ENCODE results near the gene KLHL22.
"Not testable (repeated sequence)": the region's sequence is repeated elsewhere in the genome, so short reads cannot be mapped to it uniquely, and the experiment has no call there.

KLHL22 gene

DNA sequence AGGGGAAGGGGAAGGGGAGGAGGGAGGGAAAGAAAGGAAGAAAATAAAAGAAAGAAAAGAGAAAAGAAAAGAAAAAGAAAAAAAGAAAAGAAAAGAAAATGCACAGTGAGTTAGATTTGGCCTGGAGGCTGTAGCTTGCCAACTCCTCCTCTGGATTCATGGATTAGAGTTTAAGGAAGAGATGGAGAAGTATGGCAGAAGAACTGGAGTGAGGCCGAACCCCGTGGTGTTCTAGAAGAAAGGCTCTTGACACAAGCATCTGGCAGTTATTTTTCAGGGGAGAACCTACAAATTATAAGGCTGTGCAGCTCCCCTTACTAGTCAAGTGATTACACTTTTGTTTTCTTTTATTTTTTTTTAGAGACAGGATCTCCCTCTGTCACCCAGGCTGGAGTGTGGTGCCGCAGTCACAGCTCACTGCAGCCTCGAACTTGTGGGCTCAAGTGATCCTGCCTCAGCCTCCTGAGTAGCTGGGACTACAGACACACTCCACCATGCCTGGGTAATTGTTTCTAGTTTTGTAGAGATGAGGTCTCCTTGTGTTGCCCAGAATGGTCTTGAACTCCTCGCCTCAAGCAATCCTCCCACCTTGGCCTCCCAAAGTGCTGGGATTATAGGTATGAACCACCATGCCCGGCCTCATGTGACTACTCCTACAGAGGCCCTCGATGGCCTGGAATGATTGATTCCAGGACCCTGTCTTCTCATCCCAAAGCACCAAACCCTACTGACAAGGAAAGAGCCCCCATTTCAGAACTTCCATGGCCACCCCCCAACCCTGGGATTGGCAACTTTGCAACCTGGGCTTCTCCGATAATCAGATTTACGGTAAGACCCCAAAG is 82.2 kb downstream of the KLHL22 start:
- no peak overlapping the region for H3K4me3 ChIP-seq (ENCODE audit: control insufficient read depth, low read depth, low read length)
- no peak for DNase-seq (ENCODE audit: low read depth)
- TF ChIP-seq, protein P1, sequence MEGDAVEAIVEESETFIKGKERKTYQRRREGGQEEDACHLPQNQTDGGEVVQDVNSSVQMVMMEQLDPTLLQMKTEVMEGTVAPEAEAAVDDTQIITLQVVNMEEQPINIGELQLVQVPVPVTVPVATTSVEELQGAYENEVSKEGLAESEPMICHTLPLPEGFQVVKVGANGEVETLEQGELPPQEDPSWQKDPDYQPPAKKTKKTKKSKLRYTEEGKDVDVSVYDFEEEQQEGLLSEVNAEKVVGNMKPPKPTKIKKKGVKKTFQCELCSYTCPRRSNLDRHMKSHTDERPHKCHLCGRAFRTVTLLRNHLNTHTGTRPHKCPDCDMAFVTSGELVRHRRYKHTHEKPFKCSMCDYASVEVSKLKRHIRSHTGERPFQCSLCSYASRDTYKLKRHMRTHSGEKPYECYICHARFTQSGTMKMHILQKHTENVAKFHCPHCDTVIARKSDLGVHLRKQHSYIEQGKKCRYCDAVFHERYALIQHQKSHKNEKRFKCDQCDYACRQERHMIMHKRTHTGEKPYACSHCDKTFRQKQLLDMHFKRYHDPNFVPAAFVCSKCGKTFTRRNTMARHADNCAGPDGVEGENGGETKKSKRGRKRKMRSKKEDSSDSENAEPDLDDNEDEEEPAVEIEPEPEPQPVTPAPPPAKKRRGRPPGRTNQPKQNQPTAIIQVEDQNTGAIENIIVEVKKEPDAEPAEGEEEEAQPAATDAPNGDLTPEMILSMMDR (IDR thresholded peaks at IDR 0.05; ENCODE audit: control insufficient read depth, insufficient read depth, low read depth, low read length, missing control alignments): no peak

DNA sequence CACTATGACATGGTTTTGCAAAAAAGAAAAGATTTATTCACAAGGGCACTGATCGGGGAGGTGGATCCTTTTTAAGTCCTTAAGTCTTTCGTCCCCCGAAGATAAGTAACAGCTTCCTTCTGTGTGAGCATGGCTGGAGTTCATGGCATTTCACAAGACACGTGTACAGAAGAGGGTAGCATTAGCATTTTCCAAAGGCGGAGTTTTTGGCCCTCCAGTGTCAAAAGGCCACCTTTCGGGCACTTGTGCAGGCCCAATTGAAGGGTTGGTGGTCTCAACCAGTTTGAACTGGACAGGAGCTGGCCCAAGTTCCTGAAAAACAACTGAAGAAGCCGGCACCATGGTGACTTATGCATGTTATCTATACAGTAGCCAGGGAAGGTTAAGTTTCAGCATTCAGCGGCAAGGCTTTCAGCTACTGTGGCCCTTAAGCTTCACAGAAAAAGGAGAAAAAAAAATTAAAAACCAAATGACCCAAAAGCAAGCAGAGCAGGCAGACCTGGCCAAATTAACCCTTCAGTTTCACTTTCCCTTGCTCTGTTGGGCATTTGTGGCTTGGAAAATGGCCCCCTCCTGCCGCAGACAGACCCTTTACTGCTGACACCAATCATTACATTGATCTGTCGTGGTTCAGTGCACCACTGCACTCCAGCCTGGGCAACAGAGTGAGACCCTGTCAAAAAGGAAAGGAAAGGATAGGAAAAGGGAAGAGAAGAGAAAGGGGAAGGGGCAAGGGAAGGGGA is 83.0 kb downstream of the KLHL22 start:
- TF ChIP-seq, protein P1 (IDR thresholded peaks at IDR 0.05; ENCODE audit: control insufficient read depth, insufficient read depth, low read depth, low read length, missing control alignments): no peak

DNA sequence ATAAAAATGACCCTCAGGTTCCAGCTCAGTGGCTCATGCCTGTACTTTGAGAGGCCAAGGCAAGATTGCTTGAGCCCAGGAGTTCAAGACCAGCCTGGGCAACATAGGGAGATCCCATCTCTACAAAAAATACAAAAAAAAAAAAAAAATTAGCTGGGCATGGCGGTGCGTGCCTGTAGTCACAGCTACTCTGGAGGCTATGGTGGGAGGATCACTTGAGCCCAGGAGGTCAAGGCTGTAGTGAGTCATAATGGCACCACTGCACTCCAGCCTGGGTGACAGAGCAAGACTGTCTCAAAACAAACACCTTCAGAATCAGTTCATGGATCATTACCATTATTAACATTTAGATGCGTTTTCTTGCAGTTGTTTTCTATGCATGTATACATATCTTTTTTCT is 86.2 kb downstream of the KLHL22 start:
- H3K4me3 ChIP-seq (ENCODE audit: control insufficient read depth, low read depth, low read length); DNase-seq (ENCODE audit: low read depth): not testable (repeated sequence)

More for the DNA sequence above, 83.0 kb downstream of the KLHL22 start:
- no peak overlapping the region for H3K4me3 ChIP-seq (ENCODE audit: control insufficient read depth, low read depth, low read length)
- DNase-seq (ENCODE audit: low read depth): no peak

DNA sequence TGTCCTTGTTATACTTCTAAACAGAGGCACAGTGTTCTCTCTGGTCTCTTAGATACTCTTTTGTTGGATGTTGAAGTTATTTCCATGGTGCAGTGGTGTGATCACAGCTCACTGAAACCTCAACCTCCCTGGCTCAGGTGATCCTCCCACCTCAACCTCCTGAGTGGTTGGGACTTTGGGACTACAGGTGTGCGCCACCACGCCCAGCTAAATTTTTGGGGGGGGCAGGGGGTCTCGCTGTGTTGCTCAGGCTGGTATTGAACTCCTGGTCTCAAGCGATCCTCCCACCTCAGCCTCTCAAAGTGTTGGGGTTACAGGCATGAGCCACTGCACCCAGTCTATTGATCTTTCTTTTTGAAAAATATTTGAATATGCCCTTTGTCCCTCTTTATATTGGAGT is 86.7 kb downstream of the KLHL22 start:
- no peak for DNase-seq (ENCODE audit: low read depth)
- TF ChIP-seq, protein P1 (IDR thresholded peaks at IDR 0.05; ENCODE audit: control insufficient read depth, insufficient read depth, low read depth, low read length, missing control alignments): no peak
- no peak overlapping the region for H3K4me3 ChIP-seq (ENCODE audit: control insufficient read depth, low read depth, low read length)

DNA sequence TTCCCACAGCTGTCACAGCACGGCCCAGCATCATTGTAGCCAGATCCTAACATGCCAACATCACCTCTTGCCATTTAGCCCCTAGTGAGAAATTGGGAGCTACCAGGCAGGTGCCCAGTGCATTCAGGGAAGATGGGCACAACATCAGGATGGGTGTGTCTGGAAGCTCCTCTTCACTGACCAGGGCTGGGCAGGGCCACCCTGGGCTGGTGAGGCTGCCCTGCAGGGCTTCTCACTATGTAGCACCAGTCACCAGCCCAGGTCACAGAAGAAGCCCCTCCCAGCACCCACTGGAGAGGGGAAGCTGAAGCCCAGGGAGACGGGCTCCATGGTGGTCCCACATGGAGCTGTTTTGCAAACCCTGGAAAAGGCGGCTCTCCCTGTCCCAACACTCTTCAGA is 87.8 kb downstream of the KLHL22 start:
- H3K4me3 ChIP-seq (ENCODE audit: control insufficient read depth, low read depth, low read length): no peak overlapping the region
- DNase-seq (ENCODE audit: low read depth): no peak
- TF ChIP-seq, protein P1 (IDR thresholded peaks at IDR 0.05; ENCODE audit: control insufficient read depth, insufficient read depth, low read depth, low read length, missing control alignments): no peak

DNA sequence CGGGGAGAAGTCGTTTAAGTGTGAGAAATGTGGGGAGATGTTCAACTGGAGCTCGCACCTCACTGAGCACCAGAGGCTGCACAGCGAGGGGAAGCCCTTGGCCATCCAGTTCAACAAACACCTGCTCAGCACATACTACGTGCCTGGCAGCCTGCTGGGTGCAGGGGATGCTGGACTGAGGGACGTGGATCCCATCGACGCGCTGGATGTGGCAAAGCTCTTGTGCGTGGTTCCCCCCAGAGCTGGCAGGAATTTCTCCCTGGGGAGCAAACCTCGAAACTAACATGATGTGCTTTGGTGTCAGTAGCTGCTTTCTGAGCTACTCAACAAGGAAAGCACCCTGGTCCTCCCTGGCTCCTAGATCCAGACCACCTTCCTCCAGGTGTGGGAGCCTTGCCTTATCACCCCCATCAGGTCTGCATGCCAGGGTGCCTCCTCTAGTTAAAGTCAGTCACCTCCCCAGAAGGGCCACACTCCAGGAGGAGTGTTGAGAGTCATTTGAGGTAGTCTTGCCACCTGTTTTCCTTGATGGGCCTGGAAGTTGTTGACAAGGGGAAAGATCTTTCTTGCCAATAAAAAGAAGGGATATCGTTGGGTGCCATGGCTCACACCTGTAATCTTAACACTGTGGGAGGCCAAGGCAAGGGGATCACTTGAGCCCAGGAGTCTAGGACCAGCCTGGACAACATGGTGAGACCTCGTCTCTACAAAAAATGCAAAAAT is 88.7 kb downstream of the KLHL22 start:
- no peak for DNase-seq (ENCODE audit: low read depth)
- TF ChIP-seq, protein P1 (IDR thresholded peaks at IDR 0.05; ENCODE audit: control insufficient read depth, insufficient read depth, low read depth, low read length, missing control alignments): no peak
- no peak overlapping the region for H3K4me3 ChIP-seq (ENCODE audit: control insufficient read depth, low read depth, low read length)
